Fibroblast of skin of right quadriceps (primary cell): ENCODE results near the gene TPRA1.
"Not testable (repeated sequence)": the region's sequence is repeated elsewhere in the genome, so short reads cannot be mapped to it uniquely, and the experiment has no call there.

Experiments used
- DNase-seq: peaks from one replicate; pipeline ENCODE4 v3.0.0-alpha.2; 2013

Gene TPRA1

DNA sequence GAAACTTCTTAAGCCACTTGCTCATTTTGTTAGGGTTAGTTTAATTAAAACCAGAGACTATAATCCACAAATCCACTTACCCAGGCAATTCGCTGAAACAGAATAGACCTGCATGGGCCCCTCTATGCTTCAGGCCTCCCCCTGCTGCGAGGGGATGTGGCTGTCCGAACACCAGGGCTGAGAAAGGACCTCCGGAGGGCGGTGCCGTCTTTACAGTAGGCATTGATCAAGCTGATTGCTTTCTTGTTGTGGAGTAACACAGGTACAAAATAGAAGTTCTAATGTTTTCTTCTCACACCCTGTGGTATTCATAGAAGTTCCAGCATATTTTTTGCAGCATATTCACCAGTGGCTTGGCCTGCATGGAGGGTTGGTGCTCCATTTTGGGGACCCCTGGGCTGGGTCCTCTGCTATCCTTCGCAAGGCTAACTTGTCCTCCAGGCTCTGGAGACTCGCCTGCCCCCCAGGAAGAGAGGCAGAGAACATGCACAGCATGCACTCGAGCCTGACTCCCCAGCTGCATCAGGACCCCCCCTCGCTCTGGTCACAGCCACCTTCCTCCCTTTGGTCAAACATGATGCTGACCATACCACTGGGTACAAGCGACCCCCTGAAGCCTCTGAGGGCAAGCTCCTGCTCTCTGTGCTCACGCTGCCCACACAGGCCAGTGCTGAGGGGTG, 55.3 kb downstream of the TPRA1 start:
- no peak for DNase-seq

DNA sequence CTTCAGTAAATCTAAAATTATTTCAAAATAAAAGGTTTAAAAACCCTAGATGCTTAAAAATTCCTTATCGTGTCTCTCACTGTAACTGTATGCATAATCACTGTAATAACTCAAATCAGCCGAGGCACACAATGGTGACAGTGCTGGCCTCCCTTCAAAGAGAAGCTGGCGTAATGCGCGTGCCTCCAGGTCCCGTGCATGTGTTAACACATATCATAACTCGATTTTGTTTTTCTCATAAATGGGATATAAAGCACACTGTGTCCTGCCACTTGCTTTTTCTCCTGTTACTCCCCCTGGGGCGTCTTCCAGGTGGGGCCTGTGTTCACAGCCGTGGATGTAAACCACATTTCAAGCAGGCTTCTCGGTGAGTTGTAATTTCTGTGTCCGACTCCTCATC, 56.0 kb downstream of the TPRA1 start:
- DNase-seq, result no peak

DNA sequence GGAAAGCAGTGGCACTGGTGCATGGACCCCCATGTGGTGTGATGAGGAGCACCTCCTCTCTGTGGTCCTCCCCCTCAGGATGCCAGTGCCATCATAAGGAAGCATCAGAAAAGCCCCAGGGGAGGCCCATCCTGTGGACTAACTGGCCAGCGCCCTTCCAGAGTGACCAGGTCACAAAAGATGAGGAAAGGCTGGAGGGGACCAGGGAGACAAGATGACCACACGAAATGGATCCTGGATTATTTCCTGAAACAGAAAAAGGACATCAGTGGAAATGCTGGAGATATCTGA, 56.4 kb downstream of the TPRA1 start:
- DNase-seq, result no peak

GRCh38 chr3:127532561-127533203, 57.9 kb downstream of the TPRA1 start:
- no peak for DNase-seq

GRCh38 chr3:127531821-127532220, 58.7 kb downstream of the TPRA1 start:
- no peak for DNase-seq

DNA sequence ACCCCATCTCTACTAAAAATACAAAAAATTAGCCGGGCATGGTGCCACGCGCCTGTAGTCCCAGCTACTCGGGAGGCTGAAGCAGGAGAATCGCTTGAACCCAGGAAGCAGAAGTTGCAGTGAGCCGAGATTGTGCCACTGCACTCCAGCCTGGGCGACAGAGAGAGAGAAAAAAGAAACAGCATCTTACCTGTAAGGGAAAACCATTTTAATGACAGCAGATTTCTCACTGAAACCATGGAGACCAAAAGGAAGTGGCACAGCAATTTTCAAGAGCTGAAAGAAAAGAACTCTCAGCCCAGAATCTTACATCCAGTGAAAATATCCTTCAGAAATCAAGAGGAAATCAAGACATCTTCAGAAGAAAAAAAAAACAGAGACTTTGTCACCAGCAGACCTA, 59.7 kb downstream of the TPRA1 start:
- DNase-seq, result not testable (repeated sequence)

- DNase-seq, result no peak
These were observed 61.0 kb downstream of the TPRA1 start for GRCh38 chr3:127529346-127530188.

DNA sequence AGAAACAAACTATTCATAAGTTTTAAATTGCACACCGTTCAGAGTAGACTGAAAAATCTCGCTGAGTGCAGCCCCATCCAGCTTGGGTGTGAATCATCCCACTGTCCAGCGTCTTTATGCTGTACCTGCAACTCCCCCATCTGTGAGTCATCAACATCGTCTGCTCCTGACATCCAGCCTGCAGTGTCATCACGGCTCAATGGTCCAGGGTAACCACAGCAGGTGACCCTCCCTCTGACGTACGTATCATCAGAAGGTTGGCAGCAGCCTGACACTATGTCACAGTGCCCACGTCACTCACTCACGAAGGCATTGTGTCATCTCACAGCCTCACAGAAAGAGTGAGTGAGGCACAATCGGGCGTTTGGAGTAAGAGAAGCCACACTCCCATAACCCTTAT, 65.2 kb downstream of the TPRA1 start:
- DNase-seq, result peak; percentile 33

DNA sequence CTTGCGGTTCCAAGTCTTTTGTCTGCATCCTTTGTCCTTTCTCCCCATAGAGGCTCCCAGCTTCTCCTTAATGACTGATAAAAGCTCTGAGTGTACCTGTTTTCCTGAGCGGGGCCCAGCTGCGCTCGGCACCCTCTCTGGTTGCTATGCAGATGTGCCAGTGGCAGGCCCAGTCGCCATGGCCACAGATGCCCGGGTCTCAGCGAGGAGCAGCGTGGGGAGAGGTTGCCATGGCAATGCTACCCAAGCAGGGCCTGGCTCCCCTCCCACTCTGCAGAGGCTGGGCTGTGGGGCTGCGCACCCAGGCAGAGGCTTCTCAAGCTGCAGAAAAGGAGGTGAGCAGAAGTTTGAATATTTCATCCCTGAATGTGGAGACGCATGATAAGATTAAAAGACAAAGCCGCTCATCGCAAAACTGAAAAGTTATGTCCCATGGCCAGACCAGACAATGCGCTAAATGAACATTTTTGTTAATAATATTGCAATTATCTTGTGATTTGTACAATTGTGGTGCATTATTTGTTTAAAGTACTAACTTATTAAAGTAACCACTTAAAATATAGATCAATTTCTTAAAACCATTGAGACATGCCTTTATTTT, 66.1 kb downstream of the TPRA1 start:
- DNase-seq, result no peak
